Measurements from ENCODE around the gene THSD7A.

Gene THSD7A

DNA sequence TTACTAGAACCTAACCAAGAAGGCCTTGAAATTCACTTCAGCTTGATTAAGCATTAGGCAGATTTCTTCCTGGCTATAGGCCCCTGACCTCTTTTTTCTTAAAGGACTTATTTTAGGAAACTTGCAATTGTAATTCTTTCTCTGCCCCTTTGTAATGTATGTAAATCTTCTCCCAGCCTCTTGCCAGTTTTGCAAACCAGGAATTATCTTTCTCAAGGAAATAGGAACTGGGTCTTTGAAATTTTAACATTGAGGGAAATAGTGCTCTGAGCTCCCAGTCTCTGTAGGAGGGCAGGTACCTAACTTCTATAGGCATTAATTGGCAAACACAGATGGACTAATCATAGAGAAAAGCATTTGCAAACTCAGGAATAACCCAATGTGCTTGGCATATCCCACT is 342.7 kb downstream of the THSD7A start:
- no peak for DNase-seq

DNA sequence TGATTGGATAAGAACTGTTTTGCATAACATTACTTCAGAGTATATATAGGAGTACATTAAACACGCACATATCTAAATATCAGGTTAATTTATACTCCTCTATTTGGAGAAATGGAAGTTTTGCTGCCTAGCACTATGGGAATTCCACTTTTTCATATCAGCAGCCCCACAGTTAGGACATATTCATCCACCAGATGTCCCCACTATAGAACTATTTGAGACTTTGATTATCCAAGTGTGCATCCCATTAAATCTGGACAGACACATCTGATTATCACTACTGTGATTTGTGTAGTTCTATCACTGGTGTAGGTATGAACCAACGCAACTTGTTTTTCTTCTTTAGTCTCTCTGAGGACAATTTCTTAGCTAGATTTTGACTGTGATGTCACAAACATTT is 345.7 kb downstream of the THSD7A start:
- DNase-seq = no peak

DNA sequence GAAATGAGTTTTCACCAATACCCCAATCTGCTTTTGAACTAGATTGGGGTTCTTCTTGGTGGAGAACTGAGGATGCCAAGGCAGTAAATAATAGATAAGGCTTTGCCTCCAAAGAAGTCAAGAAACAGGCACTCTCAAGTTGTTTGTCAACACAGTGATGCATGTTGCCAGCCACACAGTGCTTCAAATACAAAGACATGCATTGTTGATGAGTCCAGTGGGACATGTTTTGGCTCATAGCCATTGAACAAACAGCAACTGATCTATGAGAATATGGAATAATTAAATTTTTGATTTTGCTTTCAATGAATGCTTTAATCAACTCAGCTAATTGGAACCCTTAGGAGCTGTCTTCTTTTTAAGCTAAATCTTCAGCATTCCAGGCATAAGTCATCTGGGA is 346.4 kb downstream of the THSD7A start:
- DNase-seq = no peak

DNA sequence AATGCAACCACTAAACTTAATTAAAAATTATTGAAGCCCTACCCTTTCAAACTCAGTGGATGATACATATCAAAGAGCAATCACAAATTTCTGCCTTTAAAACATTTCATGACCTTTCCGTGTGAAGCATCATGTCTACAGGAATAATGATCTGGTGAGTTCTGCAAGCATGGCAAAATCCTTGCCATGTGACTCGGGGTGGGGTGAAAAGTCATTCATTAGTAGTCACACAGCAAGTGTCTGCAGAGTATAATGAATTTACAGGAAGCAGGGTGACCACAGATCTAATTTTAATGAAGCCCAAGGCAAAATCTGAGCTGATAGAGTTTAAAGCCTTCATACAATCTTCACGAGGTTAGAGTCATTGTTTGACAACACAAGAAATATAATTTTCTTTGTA is 351.9 kb downstream of the THSD7A start:
- no peak for DNase-seq

DNA sequence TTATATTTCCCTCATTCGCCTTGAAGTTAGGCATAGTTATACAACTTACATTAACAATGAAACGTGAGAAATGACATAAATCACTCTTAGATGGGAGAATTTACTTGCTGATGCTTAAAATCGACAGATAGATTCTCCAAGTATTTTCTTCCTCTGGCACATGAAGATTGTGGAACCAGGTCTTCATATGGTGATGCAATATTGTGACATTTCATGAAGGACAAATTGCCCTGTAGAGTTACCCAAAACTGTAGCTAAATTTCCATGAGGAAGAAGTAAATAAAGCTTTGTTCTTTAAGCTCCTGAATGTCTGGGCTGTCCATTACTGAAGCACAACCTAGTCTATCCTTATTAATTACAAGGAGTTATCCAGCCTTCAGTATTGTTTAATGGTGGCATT is 353.1 kb downstream of the THSD7A start:
- DNase-seq = no peak

DNA sequence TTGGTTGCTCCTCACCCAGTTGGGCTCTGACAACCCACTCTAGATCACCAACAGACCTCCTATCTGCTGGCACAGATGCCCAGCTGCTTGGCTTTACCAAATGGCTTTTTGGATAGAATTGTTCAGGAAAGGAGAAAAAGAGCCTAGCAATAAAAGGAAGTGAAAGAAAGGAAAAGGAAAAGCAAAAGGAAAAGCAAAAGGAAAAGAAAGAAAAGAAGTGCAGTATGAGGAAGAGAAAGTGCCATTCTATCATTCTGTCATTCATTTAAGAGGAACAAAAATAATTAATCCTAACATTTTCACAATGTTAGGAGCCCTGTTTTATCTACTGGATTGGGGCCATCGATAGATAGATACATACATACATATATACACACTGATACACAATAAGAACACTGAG is 353.6 kb downstream of the THSD7A start:
- DNase-seq = no peak

DNA sequence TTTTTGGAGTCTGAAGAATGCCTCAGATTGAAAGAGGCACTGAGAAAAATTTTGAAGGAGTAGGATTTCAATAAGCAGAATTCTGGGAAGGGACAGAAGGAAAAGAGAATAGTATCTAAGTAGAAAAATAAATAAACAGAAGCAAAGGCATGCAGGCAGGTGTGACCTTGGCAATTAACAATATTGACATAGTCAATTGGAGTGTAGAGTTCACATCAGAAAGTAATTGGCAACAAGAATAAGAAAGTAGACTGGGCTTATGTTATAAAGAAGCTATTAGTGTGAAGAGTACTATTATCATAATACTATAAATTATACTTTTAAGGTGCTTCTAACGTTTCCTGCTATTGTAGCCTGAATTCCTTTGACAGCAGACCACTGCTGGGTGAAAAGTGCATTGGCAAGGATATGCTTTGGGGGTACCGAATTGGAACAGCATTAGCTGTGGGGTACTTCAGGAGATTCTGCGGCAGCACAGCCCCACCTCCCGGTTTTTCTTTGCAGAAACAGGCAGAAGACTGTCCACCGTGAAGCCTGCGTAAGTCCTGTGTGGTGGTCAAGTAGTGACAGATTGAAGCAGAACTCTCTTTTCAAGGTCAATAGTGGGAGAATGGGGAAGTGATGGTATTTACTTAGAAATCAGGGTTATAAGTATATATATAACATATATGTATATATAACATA is 357.0 kb downstream of the THSD7A start:
- no peak for DNase-seq

DNA sequence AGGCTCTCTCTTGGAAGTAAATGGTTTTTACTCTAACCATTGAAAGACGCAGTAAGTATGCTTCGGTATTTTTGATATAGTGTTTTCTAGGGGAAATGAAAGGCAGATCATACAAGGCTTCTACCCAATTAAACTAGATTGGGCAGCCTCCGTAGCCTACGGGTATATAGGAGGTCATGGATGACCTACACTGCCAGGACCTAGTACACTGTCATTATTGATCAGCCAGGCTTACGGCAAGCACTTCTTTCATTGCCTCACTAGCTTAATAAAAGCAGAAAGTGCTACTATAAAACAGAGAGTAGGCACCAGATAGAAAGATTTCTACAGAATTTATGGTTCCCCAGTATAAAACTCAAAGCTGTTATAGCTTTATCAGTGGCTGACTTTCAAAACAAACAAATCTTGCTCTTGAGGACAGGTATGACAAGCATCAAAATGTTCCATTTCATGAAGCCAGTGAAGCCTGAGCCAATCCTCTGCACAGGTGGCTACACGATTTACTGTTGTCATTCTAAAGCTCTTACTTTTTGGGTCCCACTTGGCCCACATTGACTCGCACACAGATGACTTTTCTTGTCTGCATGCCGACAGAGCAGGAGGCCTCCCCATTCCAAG is 358.1 kb downstream of the THSD7A start:
- DNase-seq = no peak

DNA sequence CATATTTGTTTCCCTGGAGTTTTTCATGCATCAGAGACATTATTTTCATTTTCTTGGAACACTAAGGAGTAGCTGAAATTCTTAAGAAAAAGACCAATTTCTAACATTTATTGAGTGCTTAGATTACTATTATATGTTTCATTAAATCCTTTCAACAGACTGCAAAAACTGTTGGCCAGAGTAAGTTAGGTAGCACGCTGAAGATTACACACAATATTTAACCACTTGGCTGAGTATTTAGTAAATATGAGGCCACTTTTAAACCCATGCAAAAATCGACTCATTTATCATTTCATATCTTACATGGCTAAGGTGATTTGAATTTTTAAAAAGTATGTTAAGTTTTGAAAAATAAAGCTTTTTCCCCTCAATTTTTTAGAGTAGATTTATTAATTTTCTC is 358.8 kb downstream of the THSD7A start:
- no peak for DNase-seq

DNA sequence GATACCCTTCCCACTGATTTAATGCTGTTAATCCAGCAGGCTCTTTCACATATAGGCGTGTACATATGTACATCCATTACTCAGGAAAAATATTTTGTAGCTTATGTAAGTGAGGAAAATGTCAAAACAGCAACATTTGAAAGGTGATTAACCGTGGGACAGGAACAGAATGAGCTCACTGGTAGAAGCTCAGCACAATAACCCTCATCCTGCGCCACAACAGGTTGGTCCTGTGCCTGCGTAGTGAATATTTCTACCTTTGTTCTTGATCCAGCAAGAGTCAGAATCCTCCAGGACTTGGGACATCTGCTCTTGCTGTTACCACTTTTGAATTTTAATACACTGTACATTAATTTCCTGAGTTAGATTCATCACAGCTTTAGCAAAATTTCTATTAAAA is 359.4 kb downstream of the THSD7A start:
- DNase-seq = no peak

DNA sequence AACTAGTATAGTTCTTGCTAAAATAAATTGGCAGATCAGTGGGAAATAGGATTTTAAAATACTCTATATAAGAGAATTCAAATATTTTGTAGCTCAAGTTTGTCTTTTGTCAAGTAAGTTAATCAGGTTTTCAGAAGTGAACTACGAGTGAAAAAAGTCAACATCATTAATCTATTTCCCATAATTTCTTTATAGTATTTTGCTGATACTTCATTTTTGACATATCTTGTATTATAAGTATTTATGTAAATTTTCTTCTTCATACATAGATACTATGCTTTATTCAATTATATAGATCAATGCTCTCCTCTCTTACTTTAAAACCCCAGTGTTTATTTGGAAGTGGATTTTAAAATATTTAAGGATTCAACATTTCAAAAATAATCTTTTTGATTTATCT is 360.7 kb downstream of the THSD7A start:
- DNase-seq = no peak

DNA sequence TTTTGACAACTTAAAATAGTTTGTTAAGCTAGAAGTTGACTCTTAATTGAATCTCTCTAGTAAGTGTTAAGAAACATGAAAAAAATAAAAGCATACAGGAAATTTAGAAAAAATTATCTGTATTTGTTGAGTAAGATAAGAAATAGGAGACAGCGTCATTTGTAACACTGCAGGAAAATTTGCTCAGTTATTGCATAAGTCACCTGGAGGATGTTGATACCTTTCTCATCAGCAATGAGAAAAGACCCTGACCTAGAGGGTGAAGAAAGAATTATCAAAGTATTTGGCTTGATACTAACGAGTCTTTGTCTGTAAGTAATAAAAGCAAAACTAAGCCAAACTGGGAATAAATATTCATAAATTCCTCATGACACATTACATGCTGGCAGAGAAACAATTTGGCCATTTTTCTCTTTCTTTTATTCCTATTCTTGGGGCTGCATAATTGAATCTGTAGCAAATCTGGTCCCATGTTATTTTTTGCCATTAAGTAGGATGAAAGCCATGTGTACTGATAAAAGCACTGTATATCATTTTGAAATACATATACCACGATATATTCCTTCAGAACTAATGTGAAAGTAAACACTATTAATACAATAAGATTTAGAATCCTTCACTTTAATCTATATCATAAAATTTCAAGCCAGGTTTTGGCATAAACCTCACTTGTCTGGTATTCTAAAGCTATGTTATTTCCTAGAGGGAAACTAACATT is 362.8 kb downstream of the THSD7A start:
- no peak for DNase-seq

DNA sequence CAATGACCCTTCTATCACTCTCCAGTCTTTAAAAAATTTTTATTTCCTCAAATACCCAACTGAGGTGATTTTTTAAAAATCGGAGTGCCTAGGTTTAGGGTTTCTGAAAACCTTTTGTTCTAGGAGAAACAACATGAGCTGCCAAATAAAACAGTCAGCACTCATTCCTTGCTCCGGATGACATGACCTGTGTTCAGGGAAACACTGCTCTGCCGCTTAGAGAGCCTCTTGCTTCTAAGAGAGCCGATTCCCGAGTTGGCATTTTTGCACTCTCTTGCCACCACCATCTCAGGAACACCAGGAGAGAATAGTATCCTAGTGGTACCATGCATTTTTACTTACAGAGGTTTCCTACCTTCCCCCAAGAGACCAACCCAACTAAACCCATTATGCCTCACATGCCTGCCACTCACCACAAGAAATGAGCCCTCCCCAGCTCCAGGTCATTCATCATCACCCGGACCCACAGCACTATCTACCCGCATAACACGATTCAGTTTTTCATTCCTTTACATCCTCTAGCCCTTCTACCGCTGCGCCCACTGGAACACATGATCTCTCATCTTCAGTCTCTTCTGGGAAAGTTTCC is 365.4 kb downstream of the THSD7A start:
- DNase-seq = no peak

DNA sequence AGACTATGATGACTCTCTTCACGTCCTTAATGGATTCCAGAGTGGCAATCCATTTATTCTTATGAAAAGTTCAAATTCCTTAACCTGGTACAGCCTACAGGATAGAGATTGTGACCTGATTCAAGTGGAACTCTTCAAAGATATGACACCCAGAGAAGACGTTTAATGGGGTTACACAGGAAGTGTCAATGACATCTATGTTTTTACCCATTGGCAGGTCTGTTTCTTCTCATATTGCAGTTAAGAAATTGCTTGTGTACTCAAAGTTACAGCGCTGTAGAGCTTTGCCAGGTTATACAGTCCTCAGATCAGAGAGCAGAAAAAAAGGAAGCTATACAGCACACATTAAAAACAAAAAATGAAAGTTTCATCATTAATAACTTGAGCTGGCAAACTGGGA is 367.4 kb downstream of the THSD7A start:
- no peak for DNase-seq

DNA sequence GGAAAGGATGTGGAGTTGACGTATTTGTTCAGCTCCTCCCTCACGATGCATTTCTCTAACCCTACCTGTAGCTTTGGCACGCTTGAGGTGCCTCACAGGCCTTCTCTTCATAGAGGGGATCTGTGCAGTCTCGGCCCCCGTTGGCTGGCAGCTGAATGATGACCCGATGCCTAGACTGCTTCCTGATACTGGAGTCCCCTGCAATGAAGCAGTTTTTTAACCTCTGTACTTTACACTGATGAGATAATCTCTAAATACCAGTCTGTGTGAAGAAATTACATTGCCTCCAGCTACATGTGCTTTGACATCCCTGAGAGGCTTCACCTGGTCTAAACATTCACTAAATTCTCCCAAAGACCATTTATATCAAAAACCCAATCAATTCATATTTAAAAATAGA is 370.1 kb downstream of the THSD7A start:
- no peak for DNase-seq

DNA sequence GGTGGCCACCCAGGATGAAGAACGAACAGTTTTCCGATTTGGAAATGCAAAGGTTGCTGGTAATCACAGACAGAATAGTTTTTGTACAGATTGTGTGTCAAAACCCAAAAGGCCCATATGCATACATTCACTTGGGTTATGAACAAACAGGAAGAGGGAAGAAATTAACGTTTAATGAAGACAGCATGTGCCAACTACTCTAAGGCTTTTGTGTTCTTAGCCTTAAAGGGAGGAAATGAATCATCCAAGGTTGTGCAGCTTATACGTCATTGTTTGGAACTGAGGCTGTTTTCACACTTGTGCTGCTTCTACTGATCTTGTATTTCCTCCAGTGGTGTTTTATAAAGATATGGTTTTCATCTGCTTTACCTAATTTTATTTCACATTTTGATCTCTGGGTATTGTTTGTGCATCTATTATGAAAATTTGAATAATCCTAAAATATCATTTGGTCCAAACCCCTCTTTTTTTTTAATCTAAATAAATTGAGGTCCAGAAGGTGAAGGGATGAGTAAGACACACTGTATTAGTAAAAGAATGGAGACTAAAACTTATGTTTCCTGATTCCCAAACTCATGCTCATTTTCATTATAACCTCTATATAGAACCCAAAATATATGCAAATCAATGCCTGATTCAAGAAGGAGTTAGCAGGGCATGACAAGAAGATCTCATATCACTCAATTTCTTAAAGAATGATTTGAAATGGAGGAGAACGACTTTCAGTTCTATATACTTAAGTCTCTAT is 373.1 kb downstream of the THSD7A start:
- DNase-seq = no peak

DNA sequence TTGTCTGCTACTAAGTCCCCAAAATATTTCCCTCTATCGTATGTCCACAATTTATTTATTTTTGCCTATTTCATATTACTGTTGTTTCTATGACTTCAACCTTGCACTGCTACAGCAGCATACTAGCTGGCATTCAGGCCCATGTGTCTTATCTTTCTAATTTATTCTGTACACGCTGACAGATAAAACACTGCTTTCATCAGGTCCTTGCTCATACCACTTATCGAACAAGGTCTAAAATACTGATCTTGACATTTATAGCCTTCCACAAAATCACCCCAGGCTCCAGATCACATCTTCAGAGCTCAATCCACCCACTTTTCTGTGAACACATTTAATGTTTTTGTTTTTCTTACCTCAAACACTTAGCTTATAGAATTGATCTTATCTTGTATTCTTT is 374.6 kb downstream of the THSD7A start:
- no peak for DNase-seq

DNA sequence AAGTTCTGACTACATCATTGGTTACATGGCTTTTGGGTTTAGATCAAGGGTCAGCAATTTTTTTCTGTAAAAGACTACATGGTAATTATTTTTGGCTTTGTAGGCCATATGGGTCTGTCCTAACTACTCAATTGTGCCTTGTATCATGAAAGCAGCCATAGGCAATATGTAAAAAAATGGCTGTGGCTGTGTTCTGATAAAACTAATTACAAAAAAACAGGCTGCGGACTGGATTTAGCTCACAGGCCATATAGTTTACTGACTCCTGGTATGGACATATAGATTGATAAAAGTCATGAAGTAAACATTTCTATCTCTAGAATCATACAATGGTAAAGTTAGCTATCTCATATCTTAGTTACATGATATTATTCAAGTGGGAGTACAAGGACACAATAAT is 375.4 kb downstream of the THSD7A start:
- no peak for DNase-seq

DNA sequence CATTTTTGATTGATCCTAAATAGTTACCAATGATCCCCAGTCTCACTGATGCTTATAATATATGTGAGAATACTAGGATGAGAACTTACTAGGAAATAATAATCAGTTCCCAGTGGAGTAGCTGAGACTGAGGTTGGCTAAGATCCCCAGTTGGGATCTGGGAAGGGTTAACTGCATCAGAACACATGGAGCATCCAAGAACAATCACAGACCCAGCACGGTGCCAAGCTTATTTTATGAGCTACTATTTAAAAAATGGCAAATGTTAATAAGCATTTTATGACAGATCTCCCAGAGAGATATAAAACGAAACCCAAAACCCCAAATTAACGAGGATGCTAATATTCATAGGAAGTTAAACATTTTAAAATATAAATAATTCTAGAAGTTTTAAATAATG is 379.5 kb downstream of the THSD7A start:
- no peak for DNase-seq

DNA sequence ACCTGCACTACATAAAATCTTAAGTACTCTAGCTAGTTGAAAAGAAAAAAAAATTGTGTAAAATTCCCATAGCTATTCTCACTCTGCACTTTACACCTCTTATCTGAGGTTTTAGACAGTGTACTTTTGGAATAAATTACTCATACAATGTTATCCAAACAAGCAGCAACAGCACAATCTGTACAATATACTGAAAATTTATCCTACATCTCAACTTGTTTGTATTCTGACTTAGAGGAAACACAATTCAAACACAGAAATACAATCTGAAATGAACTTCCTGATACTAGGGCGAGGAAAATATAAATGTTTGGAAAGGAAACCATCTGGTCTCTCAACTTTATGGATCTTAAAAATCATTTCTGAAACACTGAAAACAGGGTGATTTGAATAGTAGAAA is 381.7 kb downstream of the THSD7A start:
- no peak for DNase-seq

DNA sequence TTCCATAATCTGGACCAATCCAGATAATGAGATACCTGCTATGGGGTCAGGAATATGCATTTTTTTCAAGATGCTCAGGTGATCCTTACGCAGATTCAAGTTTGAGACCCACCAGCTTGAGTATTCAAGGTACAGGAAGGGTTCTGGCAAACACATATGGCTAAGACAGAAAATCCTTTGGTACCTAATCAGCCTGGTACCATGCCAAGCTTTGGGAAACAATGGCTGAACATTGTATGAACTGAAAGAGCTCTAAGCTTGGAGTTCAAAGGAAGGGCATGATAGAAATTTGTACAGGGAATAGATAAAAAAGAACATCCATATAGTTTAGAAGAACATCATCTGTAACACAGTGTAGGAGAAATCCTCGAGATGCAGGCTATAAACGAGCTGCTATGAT is 382.7 kb downstream of the THSD7A start:
- DNase-seq = no peak

DNA sequence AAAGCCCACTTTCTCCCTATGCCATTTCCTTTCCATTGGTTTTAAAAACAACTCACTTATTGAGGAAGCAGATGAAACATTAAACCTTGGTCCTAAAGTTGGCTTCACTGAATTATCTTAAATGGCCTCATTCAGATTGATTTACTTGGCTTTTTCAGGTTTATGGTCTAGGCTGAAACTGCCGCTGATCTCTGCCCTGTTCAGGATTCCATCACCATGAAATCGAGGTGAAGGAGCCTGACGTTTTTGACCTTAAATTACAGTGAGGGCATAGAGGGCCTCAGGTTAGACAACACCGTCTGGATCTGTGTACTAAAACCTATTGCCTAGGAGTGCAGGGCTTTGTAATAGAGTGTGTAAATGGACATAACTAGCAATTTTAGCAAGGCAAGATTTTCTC is 383.7 kb downstream of the THSD7A start:
- DNase-seq = no peak

DNA sequence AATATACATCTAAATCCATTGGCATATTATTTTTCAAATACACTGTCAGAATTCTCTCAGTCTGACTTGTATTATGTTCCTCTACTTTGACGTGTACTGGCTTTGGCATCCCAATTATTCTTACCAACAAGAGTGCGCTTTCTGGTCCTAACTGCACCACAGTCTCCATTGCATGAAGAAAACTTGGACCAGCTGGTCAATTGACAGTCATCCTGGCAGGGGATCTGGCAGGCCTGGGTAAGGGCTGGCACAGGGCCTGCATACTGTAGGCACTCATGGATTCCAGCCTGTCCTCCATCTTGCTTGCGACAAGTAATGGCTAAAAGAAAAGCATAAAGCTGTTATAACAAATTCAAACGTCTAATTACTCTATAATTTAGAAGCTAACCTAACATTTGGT is 384.9 kb downstream of the THSD7A start:
- no peak for DNase-seq
